Globus pallidus (tissue), 1 donor: ENCODE data around the gene CEP85.

Experiments
- DNase-seq: peaks from one replicate; pipeline ENCODE4 v3.0.0-alpha.2; 2015; ENCODE audit warnings: low spot score

CEP85 gene

GRCh38 chr1:26278724-26279455 lies 44.9 kb downstream of the CEP85 start:
- DNase-seq = no peak

GRCh38 chr1:26279456-26280332 lies 45.7 kb downstream of the CEP85 start, which contains the start of gene SH3BGRL3:
TSS of gene SH3BGRL3 (plus strand) at chr1:26280086. CDS start at chr1:26280156, 70 bp downstream.
- DNase-seq = peak; percentile 80

GRCh38 chr1:26280333-26281042 lies 46.5 kb downstream of the CEP85 start:
- no peak for DNase-seq

- DNase-seq = no peak
These were observed 47.3 kb downstream of the CEP85 start for GRCh38 chr1:26281091-26281958.

- no peak for DNase-seq
These were observed 48.0 kb downstream of the CEP85 start for GRCh38 chr1:26281971-26282370.

GRCh38 chr1:26282401-26282918 lies 48.5 kb downstream of the CEP85 start:
- DNase-seq = no peak

GRCh38 chr1:26283279-26283853 lies 49.4 kb downstream of the CEP85 start:
- no peak for DNase-seq

- no peak for DNase-seq
These were observed 50.0 kb downstream of the CEP85 start for GRCh38 chr1:26283871-26284596.

GRCh38 chr1:26284597-26285347 lies 50.8 kb downstream of the CEP85 start:
- DNase-seq = no peak

- DNase-seq = no peak
These were observed 51.5 kb downstream of the CEP85 start for GRCh38 chr1:26285366-26286063.

- no peak for DNase-seq
These were observed 52.0 kb downstream of the CEP85 start for GRCh38 chr1:26286064-26286416.

GRCh38 chr1:26287033-26287711 lies 53.2 kb downstream of the CEP85 start:
- DNase-seq = no peak

GRCh38 chr1:26287811-26288210 lies 53.8 kb downstream of the CEP85 start:
- DNase-seq = no peak

GRCh38 chr1:26288311-26288941 lies 54.4 kb downstream of the CEP85 start:
- no peak for DNase-seq

- no peak for DNase-seq
These were observed 55.4 kb downstream of the CEP85 start for GRCh38 chr1:26289158-26290059.

GRCh38 chr1:26290122-26290881 lies 56.3 kb downstream of the CEP85 start:
- no peak for DNase-seq
